Coronary artery (tissue), 2 donors: ENCODE measurements around the gene UBE2V1.
A peak's percentile ranks its signal among the peaks of the same experiment; 100 is the strongest.

Source experiments
- DNase-seq: peaks from one replicate; pipeline ENCODE4 v3.0.0-alpha.2; 2017; ENCODE audit warnings: low spot score
- H3K27ac ChIP-seq, 2 donors: fragments of 200-600 bp; sonication (generic); one replicate each; pipeline ENCODE4 v1.5.1; 2016 to 2019
- H3K4me3 ChIP-seq: fragments of 200-600 bp; sonication (generic); 2 replicates; pipeline ENCODE4 v1.5.1; 2016; ENCODE audit warnings: mild to moderate bottlenecking, moderate library complexity
- TF ChIP-seq, protein P1 (sequence below): fragments of 200-600 bp; sonication (generic); IDR thresholded peaks from one replicate; pipeline ENCODE4 v1.5.1; 2019; ENCODE audit warnings: antibody characterized with exemption

UBE2V1 gene

DNA sequence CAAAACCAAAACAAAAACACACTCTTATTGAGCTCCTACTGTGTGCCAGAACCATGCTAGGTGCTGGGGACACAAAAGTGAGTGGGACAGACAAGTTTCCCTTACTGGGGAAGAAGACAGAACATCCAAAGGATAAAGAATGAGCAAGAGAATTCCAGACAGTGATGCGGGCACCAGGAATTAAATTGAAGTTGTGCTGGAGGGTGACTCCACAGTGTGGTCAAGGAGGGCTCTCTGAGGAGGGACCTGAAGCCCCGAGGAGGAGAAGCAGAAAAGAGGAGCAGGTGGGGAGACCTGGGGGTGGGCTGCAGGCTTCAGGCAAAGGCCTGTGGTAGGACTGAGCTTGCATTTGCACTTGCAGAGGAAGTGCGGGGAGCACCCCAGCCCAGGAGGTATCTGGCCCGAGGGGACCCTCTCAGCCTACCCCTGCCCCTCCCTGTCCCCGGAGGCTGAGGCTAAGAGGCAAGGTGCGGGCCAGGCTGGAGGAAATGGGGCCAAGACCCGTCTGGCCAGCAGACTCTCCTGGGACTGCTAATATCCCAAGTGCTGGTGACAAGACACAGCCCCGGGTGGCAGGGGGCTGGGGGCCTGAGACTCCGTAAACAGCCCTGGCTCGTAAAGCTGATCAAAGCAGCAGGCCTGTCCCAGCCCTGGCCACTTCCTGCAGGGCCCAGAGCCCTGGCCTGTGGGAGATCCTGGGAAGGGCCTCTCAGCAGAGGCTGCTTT is 73.1 kb downstream of the UBE2V1 start:
- H3K4me3 ChIP-seq, result no peak overlapping the region
- no peak for DNase-seq
- peak overlapping the region in 1 of 2 donors; percentile 30 for H3K27ac ChIP-seq
- TF ChIP-seq, protein P1, sequence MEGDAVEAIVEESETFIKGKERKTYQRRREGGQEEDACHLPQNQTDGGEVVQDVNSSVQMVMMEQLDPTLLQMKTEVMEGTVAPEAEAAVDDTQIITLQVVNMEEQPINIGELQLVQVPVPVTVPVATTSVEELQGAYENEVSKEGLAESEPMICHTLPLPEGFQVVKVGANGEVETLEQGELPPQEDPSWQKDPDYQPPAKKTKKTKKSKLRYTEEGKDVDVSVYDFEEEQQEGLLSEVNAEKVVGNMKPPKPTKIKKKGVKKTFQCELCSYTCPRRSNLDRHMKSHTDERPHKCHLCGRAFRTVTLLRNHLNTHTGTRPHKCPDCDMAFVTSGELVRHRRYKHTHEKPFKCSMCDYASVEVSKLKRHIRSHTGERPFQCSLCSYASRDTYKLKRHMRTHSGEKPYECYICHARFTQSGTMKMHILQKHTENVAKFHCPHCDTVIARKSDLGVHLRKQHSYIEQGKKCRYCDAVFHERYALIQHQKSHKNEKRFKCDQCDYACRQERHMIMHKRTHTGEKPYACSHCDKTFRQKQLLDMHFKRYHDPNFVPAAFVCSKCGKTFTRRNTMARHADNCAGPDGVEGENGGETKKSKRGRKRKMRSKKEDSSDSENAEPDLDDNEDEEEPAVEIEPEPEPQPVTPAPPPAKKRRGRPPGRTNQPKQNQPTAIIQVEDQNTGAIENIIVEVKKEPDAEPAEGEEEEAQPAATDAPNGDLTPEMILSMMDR, result no peak

DNA sequence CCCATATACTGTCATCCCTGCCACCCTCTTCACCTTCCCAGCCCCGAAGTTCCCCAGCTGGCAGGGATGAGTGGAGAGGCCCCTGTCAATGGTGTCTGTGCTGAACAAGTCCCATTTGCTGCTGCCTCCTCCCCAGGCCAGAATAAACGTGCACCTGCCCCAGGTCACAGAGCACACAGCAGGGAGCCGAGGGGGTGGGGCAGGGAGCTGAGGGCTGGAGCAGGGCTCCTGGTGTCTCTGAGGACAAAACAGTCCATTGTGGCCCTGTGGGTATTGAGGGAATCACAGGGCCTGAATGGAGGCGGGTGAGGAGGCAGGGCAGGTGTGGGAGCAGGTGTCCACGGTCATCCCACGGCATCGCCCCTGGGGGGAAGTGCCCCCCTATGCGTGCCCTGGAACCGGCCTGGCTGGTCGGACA is 74.4 kb downstream of the UBE2V1 start:
- TF ChIP-seq, protein P1, result no peak
- no peak overlapping the region for H3K27ac ChIP-seq
- no peak for DNase-seq
- H3K4me3 ChIP-seq, result no peak overlapping the region

DNA sequence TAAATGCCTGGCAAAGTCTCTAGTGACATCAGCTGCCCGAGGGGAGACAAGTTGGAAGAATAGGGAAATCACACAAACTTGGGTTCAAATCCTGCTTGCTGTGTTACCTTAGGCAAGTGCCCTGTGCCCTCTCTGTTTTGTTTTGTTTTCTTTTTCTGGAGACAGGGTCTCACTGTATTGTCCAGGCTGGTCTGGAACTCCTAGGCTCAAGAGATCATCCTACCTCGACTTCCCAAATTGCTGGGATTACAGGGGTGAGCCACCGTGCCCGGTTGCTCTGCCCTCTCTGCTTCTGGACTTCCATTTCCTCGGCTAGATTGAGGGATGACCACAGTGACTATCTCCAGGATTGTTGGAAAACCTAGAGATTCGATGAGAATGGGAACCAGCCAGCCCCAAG is 74.8 kb downstream of the UBE2V1 start:
- TF ChIP-seq, protein P1, result no peak
- Histone ChIP-seq H3K4me3 (no peak overlapping the region), H3K27ac (no peak overlapping the region)
- no peak for DNase-seq

DNA sequence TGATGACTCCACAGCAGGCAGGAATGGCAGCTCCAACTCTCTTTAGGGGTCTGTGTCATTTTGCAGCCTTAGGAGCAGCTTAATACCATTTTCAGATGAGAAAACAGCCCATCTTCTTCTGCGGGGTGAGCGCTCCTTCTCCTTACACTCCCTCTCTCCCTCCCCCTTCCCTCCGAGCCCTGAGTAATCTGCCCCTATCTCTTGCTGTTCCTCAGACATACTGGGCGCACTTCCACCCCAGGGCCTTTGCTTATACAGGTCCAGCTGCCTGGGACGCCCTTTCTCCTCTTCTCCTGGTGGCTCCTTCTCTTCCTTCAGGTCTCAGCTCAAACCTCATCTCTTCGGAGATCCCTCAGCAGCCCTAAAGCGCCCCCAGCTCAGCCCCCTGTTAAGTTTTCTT is 75.4 kb downstream of the UBE2V1 start:
- TF ChIP-seq, protein P1, result no peak
- Histone ChIP-seq H3K4me3 (no peak overlapping the region), H3K27ac (no peak overlapping the region)
- DNase-seq, result no peak

DNA sequence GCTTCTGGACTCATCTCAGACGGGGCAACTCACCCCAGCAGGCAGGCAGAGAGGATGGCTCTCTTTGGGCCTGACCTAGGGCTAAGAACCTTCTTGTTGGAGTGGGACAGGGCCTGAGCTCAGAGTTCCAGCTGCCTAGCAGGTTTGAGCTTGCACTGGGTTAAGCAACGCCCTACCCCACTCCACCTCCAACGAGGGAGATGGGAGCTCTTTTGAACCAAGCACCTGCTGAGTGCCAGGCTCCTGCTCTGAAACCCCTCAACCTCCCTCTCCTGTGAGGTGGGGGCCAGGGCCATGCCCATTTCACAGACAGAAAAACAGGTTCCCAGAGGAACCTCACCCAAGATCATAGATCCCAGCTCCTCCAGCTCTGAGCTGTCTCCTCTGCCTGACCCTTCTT is 75.8 kb downstream of the UBE2V1 start:
- no peak for DNase-seq
- TF ChIP-seq, protein P1, result no peak
- Histone ChIP-seq H3K4me3 (no peak overlapping the region), H3K27ac (no peak overlapping the region)

DNA sequence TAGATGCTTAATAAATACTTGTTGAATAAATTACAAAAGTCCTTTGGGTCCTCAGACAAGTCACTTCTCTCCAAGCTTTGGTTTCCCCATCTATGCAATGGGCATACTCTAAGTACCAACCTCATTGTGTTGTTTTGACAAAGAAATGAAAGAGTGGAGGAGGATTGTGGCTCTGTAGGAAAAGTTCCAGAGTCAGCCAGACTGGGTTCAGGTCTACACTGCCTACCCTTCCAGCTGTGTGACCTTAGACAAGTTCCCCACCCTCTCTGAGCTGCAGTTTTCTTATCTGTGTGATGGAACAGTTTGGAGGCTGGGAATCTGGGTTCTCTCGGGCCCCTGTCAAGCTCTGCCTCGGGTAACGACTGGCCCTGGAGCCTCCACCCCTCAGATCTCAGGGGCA is 76.2 kb downstream of the UBE2V1 start:
- Histone ChIP-seq H3K4me3 (no peak overlapping the region), H3K27ac (no peak overlapping the region)
- DNase-seq, result no peak
- TF ChIP-seq, protein P1, result no peak

DNA sequence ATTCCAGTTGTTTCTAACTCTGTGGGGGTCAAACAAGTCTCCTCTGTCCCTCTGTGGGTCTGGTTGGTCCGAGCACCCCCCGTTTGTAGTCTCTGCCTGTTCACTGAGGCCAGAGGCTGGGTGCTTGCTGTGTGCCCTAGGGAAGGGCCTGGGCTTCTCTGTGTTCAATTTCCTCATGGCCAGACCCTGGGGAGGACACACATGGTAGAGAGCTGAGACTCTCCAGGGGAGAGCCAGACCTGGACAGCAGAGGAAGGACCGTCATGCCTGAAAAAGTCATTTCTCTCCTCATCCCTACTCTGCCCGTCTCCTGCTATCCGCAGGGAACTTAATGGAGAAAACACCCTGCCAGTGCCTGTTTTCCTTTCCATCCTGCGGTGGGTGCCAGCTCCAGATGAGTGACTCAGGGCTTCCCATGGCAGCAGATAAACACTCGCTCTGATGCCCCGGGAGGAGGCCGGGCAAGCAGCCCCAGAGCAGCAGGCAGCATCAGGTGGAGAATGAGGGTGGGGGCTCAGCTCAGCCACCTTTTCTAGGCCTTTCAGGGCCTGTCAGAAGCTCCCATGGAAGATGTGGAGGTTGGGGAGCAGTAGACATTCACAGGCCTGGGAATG is 78.3 kb downstream of the UBE2V1 start:
- peak; percentile 88 for DNase-seq
- Histone ChIP-seq H3K27ac (peak overlapping the region; percentile 85 to 89), H3K4me3 (no peak overlapping the region)
- TF ChIP-seq, protein P1, result no peak
